ENCODE measurements around the gene ARTN. TPM values are rescaled to one million over a fixed set of nuclear protein-coding genes. Genes with fewer than 3 reads are reported as not detected.

Gene ARTN
- total RNA-seq, 1 experiment from 2014 or later: 17.4 TPM

- BruUV-seq (replicated peaks): no TSS peak
- H3K27ac ChIP-seq: no peak overlapping the region
- POLR2A ChIA-PET (ENCODE audit: unreplicated experiment): no interaction called here
Observed at GRCh38 chr1:43985984-43986595, 52.5 kb downstream of the ARTN start.

GRCh38 chr1:43986712-43987111, 53.1 kb downstream of the ARTN start:
- Histone ChIP-seq H3K9me3 (ENCODE audit: insufficient read depth, low read depth) (no peaks in the 10 kb centered on the region), H3K27me3 (ENCODE audit: insufficient read depth, low read depth) (no peaks in the 10 kb centered on the region), H3F3A (ENCODE audit: insufficient read depth, low read depth) (peaks cover 35% of the 10 kb centered on the region), H3K79me2 (ENCODE audit: low read depth) (peaks cover 9% of the 10 kb centered on the region; the same call in 1 of the 2 replicates), H3K27ac (no peak overlapping the region), H3K4me3 (no peak overlapping the region), H3K4me1 (replicated peaks; ENCODE audit: insufficient read depth) (peaks cover 14% of the 10 kb centered on the region), H2AFZ (no peak overlapping the region), H3K36me3 (ENCODE audit: low read depth) (peaks cover 12% of the 10 kb centered on the region; the same call in 1 of the 2 replicates), H3K9me2 (ENCODE audit: insufficient read depth) (no peaks in the 10 kb centered on the region), H3K4me2 (no peak overlapping the region), H4K20me1 (ENCODE audit: insufficient read depth) (peaks cover 3% of the 10 kb centered on the region; the same call in 1 of the 2 replicates)
- POLR2A ChIA-PET (ENCODE audit: unreplicated experiment): no interaction called here
- CTCF ChIA-PET: no interaction called here
- intact Hi-C loops (cut with micrococcal nuclease; ENCODE audit: unreplicated experiment): no loop called here
- no peak for DNase-seq
- TF ChIP-seq EZH2 (IDR thresholded peaks at IDR 0.05; ENCODE audit: low read depth) (no peak), CTCF (conservative IDR thresholded peaks at IDR 0.05) (no peak)
- BruUV-seq (replicated peaks): no TSS peak

More at GRCh38 chr1:43985984-43986595, 52.5 kb downstream of the ARTN start:
- peaks cover 32% of the 10 kb centered on the region for H3F3A ChIP-seq (ENCODE audit: insufficient read depth, low read depth)
- no peak overlapping the region for H2AFZ ChIP-seq
- intact Hi-C loops (cut with micrococcal nuclease; ENCODE audit: unreplicated experiment): no loop called here
- peaks cover 12% of the 10 kb centered on the region; the same call in 1 of the 2 replicates for H3K36me3 ChIP-seq (ENCODE audit: low read depth)
- TF ChIP-seq CTCF (conservative IDR thresholded peaks at IDR 0.05): no peak
- no peak for TF ChIP-seq EZH2 (IDR thresholded peaks at IDR 0.05; ENCODE audit: low read depth)
- H3K9me2 ChIP-seq (ENCODE audit: insufficient read depth): no peaks in the 10 kb centered on the region
- H3K4me3 ChIP-seq: no peak overlapping the region
- H3K79me2 ChIP-seq (ENCODE audit: low read depth): peaks cover 14% of the 10 kb centered on the region
- H3K4me2 ChIP-seq: no peak overlapping the region
- H3K9me3 ChIP-seq (ENCODE audit: insufficient read depth, low read depth): no peaks in the 10 kb centered on the region
- peaks cover 3% of the 10 kb centered on the region; the same call in 1 of the 2 replicates for H4K20me1 ChIP-seq (ENCODE audit: insufficient read depth)
- peak in 1 of 2 experiments; percentile 30 for DNase-seq
- H3K27me3 ChIP-seq (ENCODE audit: insufficient read depth, low read depth): no peaks in the 10 kb centered on the region
- peaks cover 15% of the 10 kb centered on the region for H3K4me1 ChIP-seq (replicated peaks; ENCODE audit: insufficient read depth)
- CTCF ChIA-PET: no interaction called here

Other genes starting within 250 kb of the ARTN start
- 19.3 and 22.4 TPM in 2 replicates for gene ST3GAL3, start 226.3 kb upstream of the ARTN start, total RNA-seq (2021)
- gene IPO13, start 13.1 kb downstream of the ARTN start, total RNA-seq (2021): 25.0 and 27.2 TPM in 2 replicates
- 32.8 and 37.8 TPM in 2 replicates for gene DPH2, start 36.2 kb downstream of the ARTN start, total RNA-seq (2021)
- gene ATP6V0B, start 41.2 kb downstream of the ARTN start, total RNA-seq (2021): 110 and 125 TPM in 2 replicates
- 66.2 and 72.9 TPM in 2 replicates for gene B4GALT2, start 45.4 kb downstream of the ARTN start, total RNA-seq (2021)
- gene CCDC24, start 57.8 kb downstream of the ARTN start, total RNA-seq (2021): 47.9 and 56.5 TPM in 2 replicates
- 57.7 and 70.1 TPM in 2 replicates for gene SLC6A9, start 97.7 kb downstream of the ARTN start, total RNA-seq (2021)
- not detected in 2 replicates for gene KLF17, start 185.0 kb downstream of the ARTN start, total RNA-seq (2021)
- gene KLF18, start 207.8 kb downstream of the ARTN start, total RNA-seq (2021): not detected in 2 replicates